ENCODE measurements around the gene OR6C74. TPM values are rescaled to one million over a fixed set of nuclear protein-coding genes. Genes with fewer than 3 reads are reported as not detected.

Gene OR6C74
- total RNA-seq, 1 experiment from 2014 or later, result not detected

- Mint-ChIP-seq H3K27ac (ENCODE audit: low read depth, unreplicated experiment) (no peak overlapping the region), H3K27me3 (ENCODE audit: insufficient read depth, unreplicated experiment) (peaks cover 86% of the 10 kb centered on the region), H3K9me3 (ENCODE audit: unreplicated experiment) (no peaks in the 10 kb centered on the region), H3K36me3 (ENCODE audit: insufficient read depth, unreplicated experiment) (no peaks in the 10 kb centered on the region), H3K4me1 (ENCODE audit: insufficient read depth, unreplicated experiment) (no peaks in the 10 kb centered on the region), H3K4me3 (ENCODE audit: unreplicated experiment) (no peak overlapping the region)
- ChIA-PET CTCF (interaction anchor here (0.7 kb wide), 1 partner anchor 180 kb away, joined by 3 read pairs; no protein-coding TSS in a partner anchor), POLR2A (no interaction called here)
- intact Hi-C loops (cut with micrococcal nuclease), result no loop called here
- BruUV-seq (replicated peaks), result no TSS peak
- TF ChIP-seq, protein P1, sequence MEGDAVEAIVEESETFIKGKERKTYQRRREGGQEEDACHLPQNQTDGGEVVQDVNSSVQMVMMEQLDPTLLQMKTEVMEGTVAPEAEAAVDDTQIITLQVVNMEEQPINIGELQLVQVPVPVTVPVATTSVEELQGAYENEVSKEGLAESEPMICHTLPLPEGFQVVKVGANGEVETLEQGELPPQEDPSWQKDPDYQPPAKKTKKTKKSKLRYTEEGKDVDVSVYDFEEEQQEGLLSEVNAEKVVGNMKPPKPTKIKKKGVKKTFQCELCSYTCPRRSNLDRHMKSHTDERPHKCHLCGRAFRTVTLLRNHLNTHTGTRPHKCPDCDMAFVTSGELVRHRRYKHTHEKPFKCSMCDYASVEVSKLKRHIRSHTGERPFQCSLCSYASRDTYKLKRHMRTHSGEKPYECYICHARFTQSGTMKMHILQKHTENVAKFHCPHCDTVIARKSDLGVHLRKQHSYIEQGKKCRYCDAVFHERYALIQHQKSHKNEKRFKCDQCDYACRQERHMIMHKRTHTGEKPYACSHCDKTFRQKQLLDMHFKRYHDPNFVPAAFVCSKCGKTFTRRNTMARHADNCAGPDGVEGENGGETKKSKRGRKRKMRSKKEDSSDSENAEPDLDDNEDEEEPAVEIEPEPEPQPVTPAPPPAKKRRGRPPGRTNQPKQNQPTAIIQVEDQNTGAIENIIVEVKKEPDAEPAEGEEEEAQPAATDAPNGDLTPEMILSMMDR (IDR thresholded peaks at IDR 0.05; ENCODE audit: unreplicated experiment), result no peak
- DNase-seq (ENCODE audit: unreplicated experiment), result no peak
Measured at GRCh38 chr12:55258303-55258702, 13.9 kb downstream of the OR6C74 start.

DNA sequence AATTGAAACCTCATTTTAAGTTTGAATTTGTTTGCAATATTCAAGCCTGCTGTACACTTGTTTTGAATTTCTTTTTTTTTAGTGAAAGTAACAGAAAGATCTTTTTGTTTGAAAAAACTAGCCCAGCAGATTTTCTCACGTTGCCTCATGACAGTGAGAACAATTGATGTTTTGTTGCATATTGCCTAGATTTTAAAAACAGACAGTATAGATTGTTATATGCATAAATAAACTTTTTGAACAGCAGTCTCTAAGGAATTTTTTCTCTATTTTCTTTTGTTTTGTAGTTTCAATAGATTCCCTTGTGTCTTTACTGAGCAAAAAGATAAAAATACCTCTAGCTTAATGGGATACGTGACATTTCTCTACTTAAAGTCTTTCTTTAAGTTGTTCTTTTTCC, 36.6 kb downstream of the OR6C74 start:
- peaks cover 61% of the 10 kb centered on the region for H3K27me3 Mint-ChIP-seq (ENCODE audit: insufficient read depth, unreplicated experiment)
- ChIA-PET POLR2A (no interaction called here), CTCF (no interaction called here)
- no TSS peak for BruUV-seq (replicated peaks)
- H3K9me3 Mint-ChIP-seq (ENCODE audit: unreplicated experiment), result no peaks in the 10 kb centered on the region
- TF ChIP-seq, protein P1 (IDR thresholded peaks at IDR 0.05; ENCODE audit: unreplicated experiment), result no peak
- no peak overlapping the region for H3K27ac Mint-ChIP-seq (ENCODE audit: low read depth, unreplicated experiment)
- H3K4me1 Mint-ChIP-seq (ENCODE audit: insufficient read depth, unreplicated experiment), result no peaks in the 10 kb centered on the region
- DNase-seq (ENCODE audit: unreplicated experiment), result no peak
- H3K4me3 Mint-ChIP-seq (ENCODE audit: unreplicated experiment), result no peak overlapping the region
- no peaks in the 10 kb centered on the region for H3K36me3 Mint-ChIP-seq (ENCODE audit: insufficient read depth, unreplicated experiment)
- intact Hi-C loops (cut with micrococcal nuclease), result no loop called here

GRCh38 chr12:55289999-55290398, 45.6 kb downstream of the OR6C74 start:
- ChIA-PET POLR2A (no interaction called here), CTCF (no interaction called here)
- Mint-ChIP-seq H3K27me3 (ENCODE audit: insufficient read depth, unreplicated experiment) (peaks cover 80% of the 10 kb centered on the region), H3K36me3 (ENCODE audit: insufficient read depth, unreplicated experiment) (no peaks in the 10 kb centered on the region), H3K9me3 (ENCODE audit: unreplicated experiment) (no peaks in the 10 kb centered on the region), H3K27ac (ENCODE audit: low read depth, unreplicated experiment) (no peak overlapping the region), H3K4me3 (ENCODE audit: unreplicated experiment) (no peak overlapping the region), H3K4me1 (ENCODE audit: insufficient read depth, unreplicated experiment) (no peaks in the 10 kb centered on the region)
- intact Hi-C loops (cut with micrococcal nuclease), result no loop called here
- no TSS peak for BruUV-seq (replicated peaks)
- TF ChIP-seq, protein P1 (IDR thresholded peaks at IDR 0.05; ENCODE audit: unreplicated experiment), result no peak
- DNase-seq (ENCODE audit: unreplicated experiment), result no peak

Other genes starting within 250 kb of the OR6C74 start
- not detected in 2 replicates for gene NEUROD4, start 224.6 kb upstream of the OR6C74 start, total RNA-seq (2022)
- not detected in 2 replicates for gene OR9K2, start 118.2 kb upstream of the OR6C74 start, total RNA-seq (2022)
- not detected in 2 replicates for gene OR10A7, start 23.6 kb upstream of the OR6C74 start, total RNA-seq (2022)
- gene OR6C6, start 52.0 kb downstream of the OR6C74 start, total RNA-seq (2022), result not detected in 2 replicates
- gene OR6C1, start 69.7 kb downstream of the OR6C74 start, total RNA-seq (2022), result not detected in 2 replicates
- not detected in 2 replicates for gene OR6C3, start 86.1 kb downstream of the OR6C74 start, total RNA-seq (2022)
- not detected in 2 replicates for gene OR6C75, start 118.4 kb downstream of the OR6C74 start, total RNA-seq (2022)
- gene OR6C65, start 155.9 kb downstream of the OR6C74 start, total RNA-seq (2022), result not detected in 2 replicates
- not detected in 2 replicates for gene OR6C76, start 181.6 kb downstream of the OR6C74 start, total RNA-seq (2022)
- gene OR6C2, start 199.5 kb downstream of the OR6C74 start, total RNA-seq (2022), result not detected in 2 replicates
- gene OR6C70, start 225.5 kb downstream of the OR6C74 start, total RNA-seq (2022), result not detected in 2 replicates
- gene OR6C68, start 247.8 kb downstream of the OR6C74 start, total RNA-seq (2022), result not detected in 2 replicates